HG02870 (cell line): ENCODE data around the gene SCART1.
"Not testable (repeated sequence)": the region's sequence is repeated elsewhere in the genome, so short reads cannot be mapped to it uniquely, and the experiment has no call there.

Source experiments
- ATAC-seq: cut with Tn5 transposase; IDR thresholded peaks from one replicate; pipeline ENCODE4 v1.9.1; 2021; ENCODE audit warnings: mild to moderate bottlenecking, moderate library complexity; ENCODE audit not compliant: unreplicated experiment

SCART1 gene

DNA sequence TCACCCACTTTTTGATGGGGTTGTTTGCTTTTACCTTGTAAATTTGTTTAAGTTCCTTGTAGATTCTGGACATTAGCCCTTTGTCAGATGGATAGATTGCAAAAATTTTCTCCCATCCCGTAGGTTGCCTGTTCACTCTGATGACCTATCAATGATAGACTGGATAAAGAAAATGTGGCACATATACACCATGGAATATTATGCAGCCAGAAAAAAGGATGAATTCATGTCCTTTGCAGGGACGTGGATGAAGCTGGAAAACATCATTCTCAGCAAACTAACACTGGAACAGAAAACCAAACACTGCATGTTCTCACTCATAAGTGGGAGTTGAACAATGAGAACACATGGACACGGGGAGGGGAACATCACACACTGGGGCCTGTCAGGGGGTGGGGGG lies 15.5 kb downstream of the SCART1 start:
- ATAC-seq, result not testable (repeated sequence)

DNA sequence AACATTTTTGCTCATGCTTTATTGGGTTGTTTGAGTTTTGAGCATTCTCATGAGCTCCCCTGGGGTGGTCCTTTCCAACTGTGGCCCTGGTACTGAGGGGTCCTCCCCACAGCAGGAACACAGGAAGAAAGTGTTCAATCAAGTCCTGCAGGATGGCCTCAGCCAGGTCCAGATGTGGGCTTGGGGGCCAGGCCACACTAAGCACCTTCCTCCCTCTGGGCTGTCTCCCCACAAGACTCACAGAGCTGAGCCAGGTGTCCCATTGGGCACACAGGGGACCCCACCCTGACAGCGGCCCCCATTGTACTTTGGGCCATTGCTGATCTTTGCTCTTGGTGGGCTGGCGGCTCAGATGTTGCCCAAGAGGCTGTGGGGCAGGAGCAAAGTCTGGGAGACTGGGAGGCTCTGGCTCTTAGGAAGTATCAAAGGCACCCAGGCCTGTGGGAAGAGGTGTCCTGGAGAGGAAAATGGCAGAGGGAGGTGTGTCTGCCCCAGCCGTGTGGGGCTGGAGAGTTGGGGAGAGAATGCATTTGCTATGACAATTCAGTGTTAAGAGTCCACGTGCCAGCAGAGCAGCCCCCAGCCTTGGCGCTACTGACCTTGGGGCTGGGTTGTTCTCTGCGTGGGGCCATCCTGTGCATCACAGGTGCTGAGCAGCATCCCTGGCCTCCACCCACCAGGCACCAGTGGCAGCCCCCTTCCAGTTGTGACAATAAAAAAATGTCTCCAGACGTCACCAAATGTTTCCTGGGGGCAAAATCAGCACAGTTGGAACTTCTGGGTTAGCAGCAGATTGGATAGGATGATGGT lies 17.8 kb downstream of the SCART1 start:
- no peak for ATAC-seq

DNA sequence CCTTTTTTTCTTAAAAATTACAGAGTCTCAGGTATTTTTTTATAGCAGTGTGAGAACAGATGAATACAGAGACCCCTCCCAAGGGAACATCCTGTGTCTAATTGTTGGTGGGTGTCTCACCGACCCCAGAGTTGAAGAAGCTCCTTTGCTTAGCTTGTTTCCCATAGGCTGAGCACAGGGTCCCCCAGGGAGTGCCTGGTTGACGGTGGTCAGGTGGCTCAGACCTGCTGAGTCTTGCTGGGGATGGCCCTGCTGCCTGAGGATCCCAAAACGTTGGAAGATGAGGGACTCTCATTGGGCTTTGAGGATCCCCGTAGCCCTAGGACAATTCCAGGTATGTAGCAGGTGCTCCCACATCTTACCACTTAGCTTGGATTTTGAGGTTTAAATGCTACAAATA lies 19.5 kb downstream of the SCART1 start:
- ATAC-seq, result no peak

DNA sequence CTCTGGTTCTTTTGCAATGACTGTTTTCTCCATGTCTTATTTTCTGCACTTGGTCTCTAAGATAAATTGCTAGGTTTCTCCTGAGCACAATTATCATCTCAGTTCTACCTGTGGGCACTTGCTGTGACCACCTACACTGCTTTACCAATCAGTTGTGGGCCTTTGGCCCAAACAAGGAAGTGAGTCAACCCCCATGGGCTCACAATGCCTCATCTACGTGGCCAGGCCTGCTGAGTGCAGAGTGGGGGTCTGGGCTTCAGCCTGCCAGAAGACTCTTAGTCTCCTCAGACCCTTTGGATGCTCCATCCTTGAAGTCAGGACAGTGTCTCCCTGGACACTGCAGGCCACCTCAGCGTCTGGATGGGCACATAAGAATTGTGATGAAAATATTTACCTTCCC lies 20.3 kb downstream of the SCART1 start:
- ATAC-seq, result no peak

DNA sequence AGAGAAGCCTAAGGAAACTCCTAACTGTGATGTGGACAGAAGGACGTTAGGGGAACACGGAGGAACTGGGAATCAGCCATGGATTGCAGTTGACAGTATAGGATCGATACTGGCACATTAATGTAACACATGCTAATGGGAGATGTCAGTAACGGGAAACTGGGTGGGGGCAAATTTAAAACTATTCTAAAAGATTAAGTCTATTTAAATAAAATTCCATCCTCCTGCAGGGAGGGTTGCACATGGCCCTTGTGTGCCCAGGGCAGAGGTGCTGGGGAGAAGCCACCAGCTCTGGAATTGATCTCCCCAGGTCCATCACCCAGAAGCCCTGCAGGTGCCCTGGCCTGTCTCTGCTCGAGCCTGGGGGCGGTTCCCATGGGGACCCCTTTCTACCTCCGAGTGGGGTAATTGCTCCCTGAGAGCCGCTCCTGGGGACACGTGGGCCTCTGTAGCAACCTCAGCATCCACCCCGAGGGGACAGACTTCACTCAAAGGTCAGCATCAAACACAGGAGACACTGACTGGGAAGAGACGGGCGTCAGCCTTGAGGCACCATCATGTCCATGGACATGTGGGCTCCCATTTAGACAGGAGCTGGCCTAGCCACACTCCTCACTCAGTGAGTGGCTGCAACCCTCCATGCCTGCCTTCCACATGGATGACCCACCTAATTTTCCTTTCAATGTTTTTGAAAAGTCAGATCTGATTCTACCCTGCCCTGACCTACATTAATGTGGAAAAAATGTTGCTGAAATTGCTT lies 21.1 kb downstream of the SCART1 start:
- no peak for ATAC-seq

DNA sequence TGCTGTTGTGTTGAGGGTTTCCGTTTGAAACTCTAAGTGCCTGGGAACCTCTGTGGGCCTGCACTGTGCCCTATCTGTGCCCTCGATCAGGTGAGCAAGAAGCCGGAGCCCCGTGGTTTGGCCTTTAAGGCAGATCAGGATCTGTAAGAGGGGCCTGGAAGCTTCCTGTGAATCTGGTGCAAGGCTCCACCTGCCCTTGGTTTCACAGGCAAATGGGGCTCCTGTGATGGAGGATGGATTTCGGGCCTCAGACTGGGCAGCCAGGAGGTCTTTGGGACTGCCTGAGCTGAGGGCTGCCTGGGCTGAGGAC lies 21.6 kb downstream of the SCART1 start:
- ATAC-seq, result no peak

DNA sequence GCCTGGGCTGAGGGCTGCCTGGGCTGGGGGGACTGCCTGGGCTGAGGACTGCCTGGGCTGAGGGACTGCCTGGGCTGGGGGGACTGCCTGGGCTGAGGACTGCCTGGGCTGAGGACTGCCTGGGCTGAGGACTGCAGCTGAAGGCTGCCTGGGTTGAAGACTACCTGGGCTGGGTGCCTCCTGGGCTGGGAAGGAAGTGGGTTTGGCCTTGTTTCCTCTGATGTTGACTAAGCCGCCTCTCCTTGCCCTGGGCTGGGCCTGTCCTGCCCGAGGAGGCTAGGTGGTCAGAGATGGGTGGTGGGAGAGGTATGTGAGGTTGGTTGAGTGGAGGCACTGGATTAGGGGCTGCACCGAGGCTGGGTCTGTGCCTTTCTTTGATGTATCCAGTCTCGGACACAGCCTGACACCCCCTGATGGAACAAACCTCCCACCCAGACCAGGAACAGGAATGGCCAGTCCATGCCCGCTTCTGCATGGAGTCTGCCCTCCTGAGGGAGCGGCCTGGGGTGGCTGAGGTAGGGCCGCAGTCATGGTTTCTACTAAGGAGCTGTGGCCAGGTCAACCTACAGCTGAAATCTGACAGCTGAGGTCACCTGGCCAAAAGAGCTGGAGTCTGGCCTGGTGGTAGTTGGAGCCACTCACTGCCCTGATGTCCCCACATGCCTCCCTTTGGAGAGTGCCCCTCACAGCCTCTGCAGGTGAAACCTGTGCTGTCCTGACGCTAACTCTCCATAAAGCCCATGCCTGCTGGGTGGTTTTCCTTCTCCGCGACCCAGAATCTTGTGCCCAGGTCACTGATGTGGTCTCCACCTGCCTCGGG lies 22.3 kb downstream of the SCART1 start:
- no peak for ATAC-seq

DNA sequence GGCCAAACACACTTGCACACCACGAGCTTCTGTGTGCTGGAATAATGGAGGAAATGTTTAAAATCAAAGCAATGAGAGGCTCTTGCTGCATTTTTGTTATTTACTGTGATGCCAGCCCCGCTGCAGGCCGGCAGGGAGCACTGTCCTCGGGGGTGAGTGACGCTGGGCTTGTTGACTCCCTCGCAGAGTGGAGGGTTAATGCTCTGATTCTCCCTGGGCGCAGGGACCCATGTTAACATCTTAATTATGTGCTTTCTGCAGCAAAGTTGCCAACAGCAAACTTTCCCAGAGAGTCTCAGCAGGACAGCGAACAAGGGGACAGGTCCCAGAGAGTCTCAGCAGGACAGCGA lies 22.9 kb downstream of the SCART1 start:
- ATAC-seq, result no peak

DNA sequence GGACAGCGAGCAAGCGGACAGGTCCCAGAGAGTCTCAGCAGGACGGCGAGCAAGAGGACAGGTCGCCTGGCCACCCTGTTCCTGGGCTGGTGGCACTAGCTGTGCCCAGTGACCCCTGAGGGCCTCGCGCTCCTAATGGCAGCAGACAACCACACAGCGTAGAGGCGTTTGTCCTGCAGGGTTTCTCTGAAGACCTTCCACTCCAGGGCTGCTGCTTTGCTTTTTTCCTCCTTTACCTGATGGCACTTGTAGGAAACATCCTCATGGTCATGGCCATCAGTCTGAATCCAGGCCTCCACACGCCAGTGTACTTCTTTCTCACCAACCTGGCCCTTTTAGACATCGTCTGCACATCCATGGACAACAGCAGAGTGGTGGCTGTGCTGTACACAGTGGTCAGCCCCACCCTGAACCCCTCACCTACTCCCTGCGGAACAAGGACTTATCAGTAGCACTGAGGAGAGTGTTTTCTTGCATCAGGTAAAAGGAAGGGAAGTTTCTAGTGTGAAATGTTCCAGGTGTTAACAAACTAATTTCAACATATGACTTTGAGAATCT lies 27.4 kb downstream of the SCART1 start:
- no peak for ATAC-seq

DNA sequence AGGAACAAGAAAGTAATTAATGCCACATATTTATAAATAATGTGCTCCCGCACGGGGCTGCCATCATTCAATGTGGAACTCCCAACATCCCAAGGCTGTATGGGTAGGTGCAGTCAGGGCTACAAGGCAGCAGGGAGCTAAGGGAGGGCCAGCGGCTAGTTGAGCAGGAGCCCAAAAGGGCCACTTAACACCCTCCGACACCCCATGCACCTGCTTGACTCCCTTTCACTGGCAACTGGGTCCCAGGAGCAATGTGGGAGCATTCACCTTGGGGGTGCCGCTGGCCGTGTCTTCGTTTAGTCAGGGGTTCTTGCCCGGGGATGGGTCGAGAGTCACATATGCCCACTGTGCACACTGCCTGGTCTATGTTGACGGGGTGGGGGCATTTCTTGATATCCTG lies 27.9 kb downstream of the SCART1 start:
- no peak for ATAC-seq

DNA sequence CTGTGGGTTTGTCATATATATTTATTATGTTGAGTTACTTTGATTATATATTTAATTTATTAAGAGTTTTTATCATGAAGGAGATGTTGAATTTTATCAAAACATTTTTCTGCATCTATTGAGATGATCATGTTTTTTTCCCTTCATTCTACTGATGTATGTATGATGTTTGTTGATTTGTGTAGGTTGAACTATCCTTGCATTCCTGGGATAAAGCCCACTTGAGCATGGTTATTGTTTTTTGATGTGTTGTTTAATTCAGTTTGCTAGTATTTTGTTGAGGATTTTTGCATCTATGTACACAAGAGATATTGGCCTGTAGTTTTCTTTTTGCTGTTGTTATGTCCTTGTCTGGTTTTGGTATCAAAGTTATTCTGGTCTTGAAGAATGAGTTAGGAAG lies 31.1 kb downstream of the SCART1 start:
- no peak for ATAC-seq

DNA sequence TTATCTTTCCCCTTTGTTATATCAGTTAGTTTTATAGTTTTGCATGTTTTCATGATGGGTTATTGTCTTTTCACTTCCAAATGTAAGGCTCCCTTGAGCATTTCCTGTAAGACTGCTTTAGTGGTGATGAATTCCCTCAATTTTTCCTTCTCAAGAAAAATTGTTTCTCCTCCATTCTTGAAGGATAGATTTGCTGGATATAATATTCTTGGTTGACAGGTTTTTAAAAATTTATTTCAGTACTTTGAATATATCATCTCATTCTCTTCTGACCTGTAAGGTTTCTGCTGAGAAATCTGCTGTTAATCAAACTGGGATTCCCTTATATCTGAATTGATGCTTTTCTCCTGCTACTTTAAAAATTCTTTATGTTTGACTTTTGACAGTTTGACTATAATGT lies 33.3 kb downstream of the SCART1 start:
- no peak for ATAC-seq

DNA sequence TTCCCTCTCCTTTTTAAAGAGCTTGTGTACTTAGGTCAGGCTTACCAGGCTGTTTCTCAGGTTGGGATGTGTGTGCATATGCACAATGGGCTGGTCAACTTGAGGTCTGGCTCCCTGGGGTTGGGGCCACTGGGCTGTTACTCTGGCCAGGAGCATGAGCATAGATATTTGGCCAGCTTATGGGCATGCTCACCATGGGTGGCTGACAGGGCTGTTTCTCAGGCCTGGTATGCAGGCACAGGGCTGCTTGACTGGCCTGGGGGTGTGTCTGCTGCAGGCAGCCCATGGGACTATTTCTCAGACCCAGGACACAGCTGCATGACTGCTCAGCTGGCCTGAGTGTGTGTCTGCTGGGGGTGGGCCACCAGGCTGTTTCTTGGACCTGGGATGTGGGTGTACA lies 34.6 kb downstream of the SCART1 start:
- no peak for ATAC-seq

DNA sequence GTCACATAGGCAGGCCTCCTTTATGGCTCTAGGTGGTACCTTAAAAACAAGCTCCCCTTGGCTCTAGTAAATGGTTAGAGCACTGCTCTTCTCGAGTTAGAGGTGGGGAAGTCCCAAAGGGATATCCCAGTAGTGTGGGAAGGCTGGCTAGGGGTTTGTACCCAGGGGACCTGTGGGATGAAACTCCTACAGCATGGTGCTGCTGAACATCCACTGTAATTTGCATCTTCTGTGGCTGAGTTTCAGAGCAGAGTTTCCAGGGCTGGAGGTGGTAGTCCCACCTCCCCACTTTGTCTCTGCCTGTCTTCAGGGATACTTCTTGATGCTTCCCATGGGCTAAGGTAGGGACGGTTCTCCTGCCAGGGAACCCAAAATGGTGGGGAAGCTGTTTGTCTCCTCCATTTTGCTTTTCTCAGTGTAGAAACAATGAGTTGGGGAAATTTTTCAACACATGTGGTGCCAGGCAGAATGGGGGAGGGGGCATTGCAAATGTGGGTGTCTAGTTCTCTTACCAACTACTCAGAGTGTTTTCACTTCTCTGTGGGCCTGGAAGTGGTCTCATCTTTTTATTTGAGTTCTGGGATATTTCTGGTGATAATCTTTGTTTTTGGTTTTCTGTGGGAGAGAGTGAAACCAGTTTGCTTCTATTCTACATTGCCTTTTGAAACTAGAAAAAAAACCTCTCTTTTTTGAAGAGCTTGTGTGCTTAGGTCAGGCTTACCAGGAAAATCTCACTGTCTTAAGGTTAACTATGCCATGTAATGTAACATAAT lies 36.3 kb downstream of the SCART1 start:
- ATAC-seq, result no peak

DNA sequence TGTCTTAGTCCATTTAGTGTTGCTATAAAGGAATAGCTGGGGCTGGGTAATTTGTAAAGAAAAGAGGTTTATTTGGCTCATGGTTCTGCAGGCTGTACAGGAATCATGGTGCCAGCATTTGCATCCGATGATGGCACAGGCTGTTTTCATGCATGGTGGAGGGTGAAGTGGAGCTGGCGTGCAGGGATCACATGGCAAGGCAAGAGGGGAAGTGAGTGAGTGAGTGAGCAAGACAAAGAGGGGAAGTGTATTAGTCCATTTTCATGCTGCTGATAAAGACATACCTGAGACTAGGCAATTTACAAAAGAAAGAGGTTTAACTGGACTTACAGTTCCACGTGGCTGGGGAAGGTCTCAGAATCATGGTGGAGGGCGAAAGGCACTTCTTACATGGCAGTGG lies 39.8 kb downstream of the SCART1 start:
- not testable (repeated sequence) for ATAC-seq

DNA sequence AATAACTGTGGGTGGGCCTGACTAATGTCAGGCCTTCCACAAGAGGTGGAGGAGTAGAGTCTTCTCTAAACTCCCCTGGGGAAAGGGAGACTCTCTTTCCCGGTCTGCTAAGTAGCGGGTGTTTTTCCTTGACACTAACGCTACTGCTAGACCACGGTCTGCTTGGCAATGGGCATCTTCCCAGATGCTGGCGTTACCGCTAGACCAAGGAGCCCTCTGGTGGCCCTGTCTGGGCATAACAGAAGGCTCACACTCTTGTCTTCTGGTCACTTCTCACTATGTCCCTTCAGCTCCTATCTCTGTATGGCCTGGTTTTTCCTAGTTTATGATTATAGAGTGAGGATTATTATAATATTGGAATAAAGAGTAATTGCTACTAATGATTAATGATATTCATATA lies 43.6 kb downstream of the SCART1 start:
- ATAC-seq, result not testable (repeated sequence)

DNA sequence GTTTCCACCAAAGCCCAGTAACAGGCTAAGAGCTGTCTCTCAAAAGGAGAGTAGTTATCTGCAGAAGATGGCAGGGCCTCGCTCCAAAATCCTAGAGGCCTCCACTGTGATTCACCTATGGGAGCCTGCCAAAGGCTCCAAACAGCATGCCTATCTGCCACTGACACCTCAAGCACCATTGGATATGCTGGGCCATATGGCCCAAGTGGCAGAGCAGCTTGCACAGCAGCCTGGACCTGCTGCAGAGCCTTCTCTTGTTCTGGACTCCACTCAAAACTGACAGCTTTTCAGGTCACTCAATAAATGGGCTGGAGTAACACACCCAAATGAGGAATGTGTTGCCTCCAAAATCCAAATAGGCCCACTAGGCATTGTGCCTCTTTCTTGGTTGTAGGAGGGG lies 45.4 kb downstream of the SCART1 start:
- not testable (repeated sequence) for ATAC-seq

DNA sequence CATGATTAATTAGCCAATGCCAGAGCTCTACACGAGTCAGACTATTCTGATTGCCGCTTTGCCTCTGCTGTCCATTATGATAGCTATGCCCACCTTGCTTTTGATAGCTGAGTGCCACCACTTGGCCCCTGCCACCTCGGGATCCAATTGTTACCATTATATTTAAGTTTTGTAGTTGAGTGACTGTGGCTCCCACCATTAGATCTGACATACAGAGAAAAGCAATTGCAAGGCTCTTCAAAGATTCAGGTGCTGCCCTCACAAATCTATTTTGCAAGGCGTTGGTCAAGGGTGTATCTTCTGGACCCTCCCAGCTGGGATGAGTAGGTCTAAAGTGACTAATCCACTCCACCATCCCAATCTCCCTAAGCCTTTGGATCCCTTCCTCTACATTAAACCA lies 47.2 kb downstream of the SCART1 start:
- not testable (repeated sequence) for ATAC-seq

DNA sequence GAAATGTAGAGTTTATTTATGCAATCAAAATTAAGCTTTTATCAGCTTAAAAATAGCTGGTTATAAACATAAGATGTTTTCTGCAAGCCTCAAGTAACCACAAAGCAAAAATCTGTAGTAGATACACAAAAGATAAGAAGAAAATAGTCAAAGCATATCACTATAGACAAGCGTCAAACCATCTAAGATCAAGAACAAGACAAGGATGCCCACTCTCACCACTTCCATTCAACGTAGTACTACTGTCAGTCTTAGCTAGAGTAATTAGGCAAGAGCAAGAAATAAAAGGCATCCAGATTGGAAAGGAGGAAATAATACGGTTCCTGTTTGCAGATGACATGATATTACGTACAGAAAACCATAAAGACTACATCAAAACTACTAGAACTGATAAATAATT lies 56.0 kb downstream of the SCART1 start:
- no peak for ATAC-seq

DNA sequence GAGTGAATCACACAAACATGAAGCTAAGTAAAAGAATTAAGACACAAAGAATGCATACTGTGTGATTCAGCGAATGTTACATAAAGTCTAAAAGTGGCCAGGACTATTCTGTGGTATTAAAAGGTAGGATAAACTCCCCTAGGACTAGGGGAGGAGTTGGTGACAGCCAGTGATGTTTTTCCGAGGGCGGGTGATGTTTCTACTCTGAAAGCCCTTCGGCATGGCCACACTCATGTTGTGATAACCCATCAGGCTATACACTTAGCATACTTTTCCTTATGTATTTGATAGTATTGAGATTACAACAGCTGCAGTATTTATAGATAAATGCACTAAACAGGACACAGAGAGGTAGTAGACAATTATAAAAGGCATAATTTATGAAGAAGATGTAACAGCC lies 57.7 kb downstream of the SCART1 start:
- no peak for ATAC-seq
